HFF-Myc (cell line): ENCODE data around the gene PTPRT.

Experiments
- DNase-seq: peaks from one replicate; pipeline ENCODE4 v3.0.0-alpha.2; 2011; ENCODE audit warnings: low read depth; ENCODE audit errors: extremely low read depth
- H3K4me3 ChIP-seq: replicated peaks from 2 replicates; pipeline ENCODE4 v1.5.1; 2011; ENCODE audit warnings: low read depth, mild to moderate bottlenecking, control low read depth, low read length
- CTCF ChIP-seq: IDR thresholded peaks from 2 replicates; pipeline ENCODE4 v1.5.1; 2012; ENCODE audit warnings: mild to moderate bottlenecking, low read depth, low read length, control low read depth; ENCODE audit errors: missing control alignments

Gene PTPRT

DNA sequence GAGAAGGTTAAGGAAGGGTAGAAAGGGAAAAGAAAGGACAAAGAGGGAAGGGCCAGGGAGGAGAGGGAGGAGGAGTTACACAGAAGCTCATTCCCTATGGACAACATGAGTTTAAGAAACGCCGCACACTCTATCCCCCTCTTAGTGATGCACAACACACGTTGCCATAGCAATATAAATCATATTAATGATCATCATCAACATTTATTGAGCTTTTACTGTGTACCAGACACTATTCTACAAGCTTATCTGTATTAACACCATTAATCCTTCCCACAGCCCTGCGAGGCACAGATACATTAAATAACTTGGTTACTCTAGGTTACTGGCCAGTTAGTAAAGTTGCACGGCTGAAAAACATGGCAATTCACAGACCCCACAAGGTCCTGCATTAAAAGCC lies 234.8 kb downstream of the PTPRT start:
- no peak overlapping the region for H3K4me3 ChIP-seq
- TF ChIP-seq CTCF: no peak

DNA sequence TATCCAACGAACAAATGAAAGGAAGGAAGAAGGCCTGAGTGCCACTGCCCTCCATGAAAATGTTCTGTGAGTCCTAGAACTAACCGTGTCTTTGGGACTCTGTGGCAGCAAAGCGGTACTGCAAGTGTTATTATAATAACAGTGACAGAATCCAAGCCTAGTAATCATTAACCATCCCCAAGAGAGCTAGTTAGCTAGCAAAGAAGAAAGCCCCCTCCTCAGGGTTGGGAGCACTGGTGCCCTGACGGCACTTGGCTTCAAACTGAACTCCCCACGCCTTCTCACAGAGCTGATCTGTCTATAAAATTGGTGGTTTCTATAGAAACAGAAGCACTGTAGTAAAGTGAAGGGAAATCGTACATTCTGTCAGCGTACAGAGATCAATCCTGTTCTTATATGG lies 239.8 kb downstream of the PTPRT start:
- no peak for DNase-seq

More for the DNA sequence above, 234.8 kb downstream of the PTPRT start:
- DNase-seq: no peak

GRCh38 chr20:42945234-42945994 lies 244.3 kb downstream of the PTPRT start:
- no peak for TF ChIP-seq CTCF
- DNase-seq: no peak
- no peak overlapping the region for H3K4me3 ChIP-seq

More for the DNA sequence above, 239.8 kb downstream of the PTPRT start:
- TF ChIP-seq CTCF: no peak
- H3K4me3 ChIP-seq: no peak overlapping the region

GRCh38 chr20:42941629-42942028 lies 248.1 kb downstream of the PTPRT start:
- TF ChIP-seq CTCF: no peak
- H3K4me3 ChIP-seq: no peak overlapping the region
- no peak for DNase-seq

DNA sequence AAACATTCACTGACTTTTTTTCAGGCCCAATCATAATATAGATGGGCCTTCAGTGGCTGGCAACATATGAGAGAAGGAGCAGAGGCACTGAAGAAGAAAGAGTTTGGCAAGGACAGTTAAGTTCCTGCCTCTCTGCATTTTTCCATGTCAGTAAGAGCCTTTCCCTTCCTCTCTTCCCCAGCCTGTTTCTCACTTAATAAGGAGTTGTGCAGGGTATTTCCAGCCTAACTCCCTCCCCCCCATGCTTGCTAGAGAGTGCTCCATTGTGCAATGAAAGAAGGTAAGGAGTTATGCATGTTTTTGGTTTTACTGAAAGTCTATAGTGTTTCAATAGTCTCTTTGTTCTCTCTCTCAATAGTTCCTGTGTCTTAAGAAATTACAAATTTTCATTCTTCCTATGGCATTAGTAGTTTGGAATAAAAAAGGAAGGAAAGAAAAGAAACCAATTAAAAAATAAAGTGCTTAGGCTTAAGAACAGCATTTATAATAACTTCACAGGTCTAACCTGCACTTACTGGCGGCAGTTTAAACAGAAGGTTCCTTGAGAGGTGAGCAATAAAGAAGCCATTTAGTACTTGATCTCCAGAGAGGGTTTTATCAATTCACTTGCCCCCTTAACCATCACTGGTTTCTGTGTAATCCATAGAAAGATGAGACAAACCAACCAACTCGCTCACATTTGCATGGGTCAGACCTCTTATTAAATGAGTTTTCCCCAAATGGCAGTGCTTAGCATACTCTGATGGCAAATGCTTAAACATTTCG lies 251.1 kb downstream of the PTPRT start:
- H3K4me3 ChIP-seq: no peak overlapping the region
- DNase-seq: no peak
- TF ChIP-seq CTCF: no peak

DNA sequence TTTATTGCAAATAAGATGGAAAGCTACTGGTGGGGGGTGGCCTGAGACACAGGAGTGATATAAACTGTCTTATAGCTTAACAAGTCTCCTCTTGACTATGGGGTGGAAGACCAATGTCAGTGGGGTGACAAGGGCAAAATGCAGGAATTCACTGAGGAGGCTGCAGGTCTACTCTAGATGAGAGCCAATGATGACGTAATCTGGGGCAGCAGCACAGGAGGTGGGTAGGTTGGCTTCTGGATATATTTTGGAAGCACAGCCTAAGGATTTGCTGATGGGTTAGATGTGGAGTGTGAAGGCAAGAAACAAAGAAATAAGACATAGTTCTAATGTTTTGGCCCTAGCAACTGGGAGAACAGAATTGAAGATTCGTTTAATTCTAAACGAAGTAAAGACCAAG lies 253.2 kb downstream of the PTPRT start:
- no peak for TF ChIP-seq CTCF
- DNase-seq: no peak
- no peak overlapping the region for H3K4me3 ChIP-seq
